Heart left ventricle (tissue), 16 donors: ENCODE data around the gene STUM. TPM values are rescaled to one million over a fixed set of nuclear protein-coding genes. Genes with fewer than 3 reads are reported as not detected.

Experiments
- ATAC-seq, 4 donors: fragments of 200-7000 bp; cut with Tn5 transposase; one replicate each; pipeline ENCODE4 v1.9.1; 2020 to 2022; ENCODE audit warnings: moderate library complexity in 4 of 4, mild to moderate bottlenecking in 3 of 4, moderate number of reproducible peaks in 1 of 4
- DNase-seq, 5 donors: peaks; one replicate each; pipeline ENCODE4 v3.0.0-alpha.2; 2020
- H3K27ac ChIP-seq, 12 donors: fragments of 200-600 bp; sonication (generic) in 4 of 12; one replicate each; pipeline versions ENCODE4 v1.5.0 to v1.8.0; 2016 to 2022; ENCODE audit warnings: mild to moderate bottlenecking in 2 of 12
- H3K27me3 ChIP-seq, 9 donors: fragments of 200-600 bp; sonication (generic) in 2 of 9; one replicate each; pipeline versions ENCODE4 v1.5.1 to v1.8.0; 2016 to 2022; ENCODE audit warnings: mild to moderate bottlenecking in 3 of 9
- H3K36me3 ChIP-seq, 9 donors: fragments of 200-600 bp; sonication (generic) in 2 of 9; one replicate each; pipeline versions ENCODE4 v1.5.0 to v1.8.0; 2018 to 2022; ENCODE audit warnings: mild to moderate bottlenecking in 2 of 9
- H3K4me1 ChIP-seq, 12 donors: fragments of 200-600 bp; sonication (generic) in 4 of 12; one replicate each; pipeline versions ENCODE4 v1.5.0 to v1.8.0; 2016 to 2022; ENCODE audit warnings: mild to moderate bottlenecking in 3 of 12
- H3K4me3 ChIP-seq, 12 donors: fragments of 200-600 bp; sonication (generic) in 4 of 12; one replicate each; pipeline versions ENCODE4 v1.5.0 to v1.8.0; 2017 to 2022; ENCODE audit warnings: mild to moderate bottlenecking in 9 of 12, moderate library complexity in 4 of 12
- H3K9me3 ChIP-seq, 12 donors: fragments of 200-600 bp; sonication (generic) in 4 of 12; one replicate each; pipeline versions ENCODE4 v1.5.0 to v1.8.0; 2016 to 2022; ENCODE audit warnings: mild to moderate bottlenecking in 1 of 12
- CTCF ChIP-seq, 12 donors: fragments of 200-600 bp; sonication (generic) in 4 of 12; IDR thresholded peaks; one replicate each; pipeline versions ENCODE4 v1.5.0 to v1.8.0; 2018 to 2022; ENCODE audit warnings: antibody characterized with exemption in 12 of 12, mild to moderate bottlenecking in 5 of 12
- POLR2A ChIP-seq, 2 donors: fragments of 450-650 bp; IDR thresholded peaks; one replicate each; pipeline ENCODE4 v1.6.1; 2017; ENCODE audit warnings: antibody characterized with exemption in 2 of 2, mild to moderate bottlenecking in 2 of 2, moderate library complexity in 2 of 2
- WGBS, 4 donors: extraction: QIAGEN DNeasy Blood & Tissue Kit in 2 of 4; methylation state at CpG; one replicate each; pipeline versions ENCODE4 v1.1.5 to v1.1.7; 2013 to 2018; 5-methylcytosine and 5-hydroxymethylcytosine counted together
- intact Hi-C, 10 donors: fragments of 100-400 bp; cut with DNase I; formaldehyde crosslinking; loops; one replicate each; pipeline versions ENCODE4 v1.11.1 to v1.14.2; 2022
- polyA plus RNA-seq, 2 donors: library from polyadenylated mRNA; stranded (reverse); fragments of 200-250 nt; gene quantifications; one replicate each; pipeline ENCODE4 v1.2.3, GENCODE V29; 2013
- total RNA-seq, 9 donors: library from RNA; depleted of rRNA in 2 of 9; stranded (reverse); fragments of >200 nt in 2 of 9; fragmentation: NEBNext Ultra II Directional in 3 of 9; extraction: Animal tissue kit (Norgen Biotek cat#: 25700) in 3 of 9; gene quantifications; one replicate each; pipeline versions ENCODE4 v1.1.0 to v1.2.4, GENCODE V29; 2016 to 2023
- donor health status: ischemic (EF 13 %, LVEDD 7.1; RV severe dilation, severe dysfunction).
- donor health status: healthy with polysubstance abuse.
- donor health status: DM: no; HTN: yes; CAD: no.
- donor health status: DM: no; HTN: no; CAD: no.
- donor health status: ischemic (EF 25% LVEDD 6.9; RV normal size, moderate dysfunction).
- donor health status: ischemic (EF 25% LVEDD 5.7; RV mildly dilated, moderate dysfunction).
- donor health status: healthy.
- donor health status: DM: yes; HTN: yes; CAD: no.
- donor health status: ischemic (EF 35%, LVEDD 5.7; RV mildly dilated, moderate dysfunction).
- donor health status: nonischemic (EF 11% LVEDD 7.7; RV severe dilation, severe dysfunction).
- donor health status: DM: yes; HTN: yes; CAD: no.
- donor health status: PGD.
- donor health status: ischemic (EF 29% LVEDD 5.4; RV normal size, mild dysfunction).
- donor health status: nonischemic (EF 23%, LVEDD 6.1; RV moderate dilation, normal function).

STUM gene
- total and polyA plus RNA-seq, 11 donors: 0.39 to 1.7 (median 0.97) TPM

GRCh38 chr1:226618380-226618779 is 69.8 kb downstream of the STUM start:
- H3K4me1 ChIP-seq: no peaks in the 10 kb centered on the region
- TF ChIP-seq CTCF (IDR thresholded peaks at IDR 0.05) (no peak), POLR2A (IDR thresholded peaks at IDR 0.05) (no peak)
- H3K9me3 ChIP-seq: peaks cover 0 to 13% (median 0%) of the 10 kb centered on the region in 12 donors
- DNase-seq (no peak), ATAC-seq (no peak)
- no peaks in the 10 kb centered on the region for H3K27me3 ChIP-seq
- intact Hi-C loops: no loop called here
- 62 to 96% (median 90%) methylated on average over 3 to 5 of the region's 5 CpGs for WGBS, 4 donors
- H3K27ac ChIP-seq: no peak overlapping the region
- no peak overlapping the region for H3K4me3 ChIP-seq
- no peaks in the 10 kb centered on the region for H3K36me3 ChIP-seq

GRCh38 chr1:226619031-226619430 is 70.5 kb downstream of the STUM start:
- ATAC-seq: no peak
- peaks cover 0 to 13% (median 0%) of the 10 kb centered on the region in 12 donors for H3K9me3 ChIP-seq
- H3K27ac ChIP-seq: no peak overlapping the region
- no peak overlapping the region for H3K4me3 ChIP-seq
- no peaks in the 10 kb centered on the region for H3K4me1 ChIP-seq
- no peak for DNase-seq
- TF ChIP-seq POLR2A (IDR thresholded peaks at IDR 0.05): no peak
- no peak for TF ChIP-seq CTCF (IDR thresholded peaks at IDR 0.05)
- H3K36me3 ChIP-seq: no peaks in the 10 kb centered on the region
- 76 to 99% (median 90%) methylated on average over 6 to 7 of the region's 7 CpGs for WGBS, 4 donors
- intact Hi-C loops: no loop called here
- no peaks in the 10 kb centered on the region for H3K27me3 ChIP-seq

- DNase-seq: no peak
- Histone ChIP-seq H3K4me3 (no peak overlapping the region), H3K27ac (no peak overlapping the region), H3K4me1 (peaks cover 0 to 10% (median 5%) of the 10 kb centered on the region in 12 donors), H3K36me3 (no peaks in the 10 kb centered on the region), H3K27me3 (no peaks in the 10 kb centered on the region), H3K9me3 (peaks cover 0 to 13% (median 0%) of the 10 kb centered on the region in 12 donors)
- no peak for ATAC-seq
- TF ChIP-seq CTCF (IDR thresholded peaks at IDR 0.05) (no peak), POLR2A (IDR thresholded peaks at IDR 0.05) (no peak)
- intact Hi-C loops: loop anchor here in 1 of 10 donors (10.0 kb wide), 1 partner anchor 813 kb away; no protein-coding TSS in a partner anchor
Observed at GRCh38 chr1:226622012-226622411, 73.4 kb downstream of the STUM start.

- intact Hi-C loops: loop anchor here in 1 of 10 donors (10.0 kb wide), 1 partner anchor 810 kb away; no protein-coding TSS in a partner anchor
- TF ChIP-seq POLR2A (IDR thresholded peaks at IDR 0.05) (no peak), CTCF (IDR thresholded peaks at IDR 0.05) (no peak)
- WGBS, 4 donors: 89 to 94% (median 91%) methylated on average over 5 of the region's 5 CpGs
- H3K27ac ChIP-seq: no peak overlapping the region
- no peaks in the 10 kb centered on the region for H3K27me3 ChIP-seq
- H3K4me3 ChIP-seq: no peak overlapping the region
- DNase-seq (no peak), ATAC-seq (no peak)
- H3K9me3 ChIP-seq: peaks cover 0 to 13% (median 0%) of the 10 kb centered on the region in 12 donors
- H3K36me3 ChIP-seq: no peaks in the 10 kb centered on the region
- peaks cover 0 to 10% (median 6%) of the 10 kb centered on the region in 12 donors for H3K4me1 ChIP-seq
Observed at GRCh38 chr1:226624526-226624925, 76.0 kb downstream of the STUM start.
